SK-N-DZ (cell line): ENCODE data around the gene PGM2L1.
A peak's percentile ranks its signal among the peaks of the same experiment; 100 is the strongest.

Experiments
- DNase-seq: peaks from one replicate; pipeline ENCODE4 v3.0.0-alpha.2; 2015; ENCODE audit warnings: low spot score
- small RNA-seq, 2 experiments: library from RNA; depleted of rRNA; stranded (forward); fragments of <200 nt; gene quantifications; one replicate each; pipeline ENCODE3, GENCODE V24; 2014

The PGM2L1 gene

GRCh38 chr11:74306435-74307175 is 91.6 kb downstream of the PGM2L1 start:
- no peak for DNase-seq

DNA sequence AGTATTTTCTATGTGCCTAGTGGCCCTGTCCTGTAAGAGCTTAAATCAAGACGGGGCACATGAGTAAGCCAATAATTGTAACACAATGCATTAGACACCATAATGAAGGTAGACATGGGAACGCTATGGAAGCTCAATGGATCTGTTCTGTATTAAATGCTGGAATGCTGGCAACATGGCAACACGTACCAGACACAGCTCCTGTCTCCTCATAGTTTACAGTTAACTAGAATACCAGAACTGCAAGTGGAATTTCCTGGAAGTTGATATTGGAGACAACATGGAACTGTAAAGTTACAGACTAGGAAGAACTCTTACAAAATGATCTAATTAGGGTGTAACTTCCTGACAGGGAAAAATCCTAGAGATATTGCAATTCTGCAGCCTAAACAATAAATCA is 99.2 kb downstream of the PGM2L1 start:
- DNase-seq = no peak

DNA sequence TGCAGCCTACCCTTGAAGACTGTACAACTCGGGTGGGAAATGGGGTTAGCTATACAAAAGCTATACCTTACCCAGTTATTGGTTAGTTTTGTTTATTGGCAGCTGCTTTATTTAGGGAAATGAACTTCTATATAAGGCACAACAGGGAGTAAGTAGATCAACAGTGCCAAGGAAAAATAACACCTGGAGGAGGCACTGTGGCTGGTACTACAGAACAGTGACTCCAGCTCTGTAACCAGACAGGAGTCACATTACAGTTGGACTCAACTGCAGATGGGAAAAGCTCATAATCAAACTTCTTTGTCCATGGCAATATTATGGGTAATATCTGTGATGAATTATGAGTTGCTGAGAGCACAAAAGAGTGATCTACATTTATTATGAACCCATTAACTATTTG is 100.7 kb downstream of the PGM2L1 start:
- no peak for DNase-seq

DNA sequence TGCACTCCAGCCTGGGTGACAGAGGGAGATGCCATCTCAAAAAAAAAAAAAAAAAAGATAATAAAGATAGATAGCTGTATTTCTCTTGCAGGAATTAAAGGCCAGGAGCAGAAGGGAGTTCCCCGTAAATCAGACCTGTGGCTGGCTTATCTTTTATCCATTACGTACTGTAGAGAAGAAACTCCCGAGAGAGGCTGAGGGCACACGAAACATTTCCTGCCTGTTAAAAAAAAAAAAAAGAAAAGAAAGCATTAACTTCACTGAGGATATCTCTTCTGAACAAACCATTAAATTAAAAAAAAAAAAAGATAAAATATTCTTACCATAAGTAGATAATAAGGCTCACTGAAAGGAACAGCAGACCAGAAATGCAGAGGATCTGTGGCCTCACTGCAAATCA is 109.3 kb downstream of the PGM2L1 start:
- no peak for DNase-seq

DNA sequence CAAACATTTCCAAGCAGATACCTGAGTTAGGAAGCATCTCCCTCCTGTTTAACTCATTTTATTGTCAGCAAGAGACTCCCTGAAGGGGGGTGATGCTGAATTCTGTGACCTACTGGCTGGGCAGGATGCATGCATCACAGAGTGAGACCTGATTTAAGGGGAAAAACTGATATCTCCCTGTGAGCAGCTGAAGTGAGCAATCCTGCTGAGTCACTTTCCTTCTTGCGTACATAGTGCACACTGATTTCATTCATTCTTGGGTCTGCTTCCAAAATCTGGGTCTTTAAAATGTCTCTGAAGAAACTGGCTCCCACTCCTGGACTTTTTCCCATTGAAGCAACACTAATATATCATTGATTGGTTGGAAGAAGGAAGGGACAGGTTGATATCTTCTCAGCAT is 110.1 kb downstream of the PGM2L1 start:
- no peak for DNase-seq

DNA sequence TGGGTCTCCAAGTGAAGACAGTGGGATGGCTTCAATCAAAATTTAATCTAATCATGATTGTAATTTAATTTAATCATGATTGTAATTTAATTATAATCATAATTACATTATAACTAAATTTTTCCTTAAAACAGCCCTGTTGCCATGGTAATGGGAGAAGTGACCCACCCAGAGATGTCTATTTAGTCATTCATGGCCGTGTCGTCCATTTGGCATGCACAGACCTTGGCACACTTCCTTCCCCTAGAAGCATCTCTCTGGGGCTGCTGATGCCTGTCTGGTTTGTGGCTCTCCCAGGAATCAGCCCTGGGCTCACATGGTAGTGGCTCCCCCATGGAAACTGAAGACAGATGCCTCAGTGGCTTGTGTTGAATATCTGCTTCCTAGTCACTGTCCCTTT is 113.8 kb downstream of the PGM2L1 start:
- no peak for DNase-seq

GRCh38 chr11:74283580-74284180 is 114.6 kb downstream of the PGM2L1 start:
- no peak for DNase-seq

- peak; percentile 36 for DNase-seq
These were observed 115.3 kb downstream of the PGM2L1 start for GRCh38 chr11:74282914-74283371.

- DNase-seq = no peak
These were observed 115.8 kb downstream of the PGM2L1 start for GRCh38 chr11:74282421-74282820.

GRCh38 chr11:74280494-74280893 is 117.7 kb downstream of the PGM2L1 start:
- no peak for DNase-seq

Small RNA genes within 50 kb of the gene (small RNA-seq; reads per million reads assigned to genes)
- 0.03 to 0.44 reads per million in 2 experiments for gene MIR548AL
